ENCODE measurements around the gene ZSCAN1.

DNA sequence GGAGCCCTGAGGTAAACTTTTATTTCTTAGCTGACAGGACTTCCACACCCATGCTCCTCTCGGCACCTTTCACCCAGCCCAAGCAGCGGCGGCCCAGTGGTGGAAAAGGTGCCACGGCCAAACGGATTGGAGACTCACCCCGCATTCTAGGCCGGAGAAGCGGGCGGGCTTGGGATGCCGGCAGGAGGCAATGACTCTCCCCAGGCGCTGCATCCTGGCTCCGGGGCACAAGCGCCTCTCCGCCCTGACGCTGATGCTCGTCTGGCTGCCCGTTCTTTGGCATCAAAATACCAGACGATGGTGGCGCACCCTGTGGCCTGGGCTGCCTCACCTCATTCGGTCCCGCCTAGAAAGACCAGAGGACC lies 24.5 kb upstream of the ZSCAN1 start:
- TF ChIP-seq, protein P1, sequence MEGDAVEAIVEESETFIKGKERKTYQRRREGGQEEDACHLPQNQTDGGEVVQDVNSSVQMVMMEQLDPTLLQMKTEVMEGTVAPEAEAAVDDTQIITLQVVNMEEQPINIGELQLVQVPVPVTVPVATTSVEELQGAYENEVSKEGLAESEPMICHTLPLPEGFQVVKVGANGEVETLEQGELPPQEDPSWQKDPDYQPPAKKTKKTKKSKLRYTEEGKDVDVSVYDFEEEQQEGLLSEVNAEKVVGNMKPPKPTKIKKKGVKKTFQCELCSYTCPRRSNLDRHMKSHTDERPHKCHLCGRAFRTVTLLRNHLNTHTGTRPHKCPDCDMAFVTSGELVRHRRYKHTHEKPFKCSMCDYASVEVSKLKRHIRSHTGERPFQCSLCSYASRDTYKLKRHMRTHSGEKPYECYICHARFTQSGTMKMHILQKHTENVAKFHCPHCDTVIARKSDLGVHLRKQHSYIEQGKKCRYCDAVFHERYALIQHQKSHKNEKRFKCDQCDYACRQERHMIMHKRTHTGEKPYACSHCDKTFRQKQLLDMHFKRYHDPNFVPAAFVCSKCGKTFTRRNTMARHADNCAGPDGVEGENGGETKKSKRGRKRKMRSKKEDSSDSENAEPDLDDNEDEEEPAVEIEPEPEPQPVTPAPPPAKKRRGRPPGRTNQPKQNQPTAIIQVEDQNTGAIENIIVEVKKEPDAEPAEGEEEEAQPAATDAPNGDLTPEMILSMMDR (IDR thresholded peaks at IDR 0.05): no peak
- no peak for TF ChIP-seq POLR2A (IDR thresholded peaks at IDR 0.05)
